ENCODE data around the gene GSTA4.

- TF ChIP-seq FOXA1 (IDR thresholded peaks at IDR 0.05) (no peak), SUZ12 (IDR thresholded peaks at IDR 0.05) (no peak), SP1 (IDR thresholded peaks at IDR 0.05) (no peak), ARNT (IDR thresholded peaks at IDR 0.05) (no peak), ZNF384 (IDR thresholded peaks at IDR 0.05) (no peak), FOXK2 (IDR thresholded peaks at IDR 0.05) (no peak), FOXM1 (IDR thresholded peaks at IDR 0.05; ENCODE audit: borderline replicate concordance) (no peak), TARDBP (IDR thresholded peaks at IDR 0.05) (no peak), BHLHE40 (IDR thresholded peaks at IDR 0.05; ENCODE audit: borderline replicate concordance) (no peak)
Observed at GRCh38 chr6:52994839-52995088, 320 bp downstream of the GSTA4 start.
